SK-N-SH (cell line): ENCODE measurements around the gene SNRPB2. TPM values are rescaled to one million over a fixed set of nuclear protein-coding genes. Genes with fewer than 3 reads are reported as not detected.

ENCODE experiments used
- CTCF ChIA-PET: fragments of 300-600, 350-600 bp; formaldehyde crosslinking; extraction: SDS; loops from one replicate; lab custom pipeline; 2021; lab: Yijun Ruan, JAX
- POLR2A ChIA-PET: fragments of 350-600 bp; sonication (Branson Sonifier 250); formaldehyde crosslinking; extraction: SDS; loops from one replicate; lab custom pipeline; 2020; ENCODE audit warnings: antibody characterized with exemption, inconsistent platforms; lab: Yijun Ruan, JAX
- DNase-seq: peaks from one replicate; pipeline ENCODE4 v3.0.0; 2012
- H2AFZ ChIP-seq: fragments of 200-600 bp; sonication (generic); 2 replicates; pipeline ENCODE4 v1.8.1; 2016; ENCODE audit warnings: antibody characterized with exemption, mild to moderate bottlenecking, low read depth
- H3F3A ChIP-seq: fragments of 200-600 bp; sonication (generic); replicated peaks from 2 replicates; pipeline ENCODE3; 2016; ENCODE audit warnings: antibody characterized with exemption, mild to moderate bottlenecking; ENCODE audit not compliant: insufficient read depth
- H3K27ac ChIP-seq, 2 experiments: fragments of 200-500 bp in 1 of 2; fragments of 200-600 bp in 1 of 2; sonication (Bioruptor generic) in 1 of 2; sonication (generic), shearing (Covaris generic) in 1 of 2; 2 replicates each; pipeline versions ENCODE4 v1.5.1 to v1.6.1; 2014 to 2016; ENCODE audit warnings: low read depth in 2 of 2, inconsistent platforms in 1 of 2, low read length in 1 of 2, mild to moderate bottlenecking in 1 of 2, mixed read lengths in 1 of 2
- H3K27me3 ChIP-seq: fragments of 200-600 bp; sonication (generic), shearing (Covaris generic); 2 replicates; pipeline ENCODE4 v1.6.1; 2016; ENCODE audit warnings: mixed run types; ENCODE audit not compliant: insufficient read depth
- H3K36me3 ChIP-seq, 2 experiments: fragments of 200-500 bp in 1 of 2; fragments of 200-600 bp in 1 of 2; sonication (Bioruptor generic) in 1 of 2; sonication (generic) in 1 of 2; replicated peaks in 1 of 2; 2 replicates each; pipeline versions ENCODE3 to v1.5.1; 2014 to 2016; ENCODE audit warnings: low read length in 1 of 2, mild to moderate bottlenecking in 1 of 2; ENCODE audit not compliant: insufficient read depth in 2 of 2, control insufficient read depth in 1 of 2
- H3K4me1 ChIP-seq, 2 experiments: fragments of 200-500 bp in 1 of 2; fragments of 200-600 bp in 1 of 2; sonication (Bioruptor generic) in 1 of 2; sonication (generic), shearing (Covaris generic) in 1 of 2; 2 replicates each; pipeline versions ENCODE4 v1.5.1 to v1.6.1; 2014 to 2016; ENCODE audit warnings: low read depth in 1 of 2, low read length in 1 of 2, mixed run types in 1 of 2; ENCODE audit not compliant: insufficient read depth in 2 of 2, control insufficient read depth in 1 of 2
- H3K4me2 ChIP-seq: fragments of 200-600 bp; sonication (generic), shearing (Covaris generic); 2 replicates; pipeline ENCODE4 v1.6.1; 2017; ENCODE audit warnings: mixed run types
- H3K4me3 ChIP-seq, 2 experiments: fragments of 200-500 bp in 1 of 2; fragments of 200-600 bp in 1 of 2; sonication (Bioruptor generic) in 1 of 2; sonication (generic), shearing (Covaris generic) in 1 of 2; 2 replicates each; pipeline versions ENCODE4 v1.5.1 to v1.8.1; 2014 to 2016; ENCODE audit warnings: low read depth in 2 of 2, inconsistent platforms in 1 of 2, low read length in 1 of 2, mild to moderate bottlenecking in 1 of 2, mixed read lengths in 1 of 2, moderate library complexity in 1 of 2
- H3K79me2 ChIP-seq: fragments of 200-600 bp; sonication (generic); 2 replicates; pipeline ENCODE4 v1.8.1; 2017; ENCODE audit warnings: mild to moderate bottlenecking; ENCODE audit not compliant: insufficient read depth
- H3K9ac ChIP-seq: fragments of 200-600 bp; sonication (generic); 2 replicates; pipeline ENCODE4 v1.6.1; 2017; ENCODE audit warnings: mixed run types
- H3K9me2 ChIP-seq: fragments of 200-600 bp; sonication (generic); 2 replicates; pipeline ENCODE4 v1.6.1; 2017; ENCODE audit warnings: mixed run types
- H3K9me3 ChIP-seq: fragments of 200-600 bp; sonication (generic); 2 replicates; pipeline ENCODE4 v1.6.1; 2017; ENCODE audit warnings: mixed run types, mild to moderate bottlenecking, moderate library complexity
- H4K20me1 ChIP-seq: fragments of 200-600 bp; sonication (generic); 2 replicates; pipeline ENCODE4 v1.6.1; 2017; ENCODE audit warnings: mild to moderate bottlenecking, mixed run types; ENCODE audit not compliant: insufficient read depth
- FOSL2 ChIP-seq: IDR thresholded peaks from 2 replicates; pipeline ENCODE4 v1.4.0; 2012; ENCODE audit warnings: low read depth, mild to moderate bottlenecking, moderate library complexity, borderline replicate concordance
- FOXJ3 ChIP-seq: sonication (generic); formaldehyde crosslinking; IDR thresholded peaks from 2 replicates; pipeline ENCODE4 v1.5.1; 2020; ENCODE audit warnings: mild to moderate bottlenecking, missing genetic modification reagents
- JUND ChIP-seq: IDR thresholded peaks from 2 replicates; pipeline ENCODE4 v1.4.0; 2012
- MXI1 ChIP-seq: IDR thresholded peaks from 2 replicates; pipeline ENCODE4 v1.6.1; 2012; ENCODE audit warnings: mild to moderate bottlenecking, low read depth, low read length, improper control_type of control experiment
- NRF1 ChIP-seq: IDR thresholded peaks from 2 replicates; pipeline ENCODE4 v1.6.1; 2012; ENCODE audit warnings: low read depth, mild to moderate bottlenecking, low read length
- PBX3 ChIP-seq: IDR thresholded peaks from 2 replicates; pipeline ENCODE4; 2012
- POLR2AphosphoS5 ChIP-seq: IDR thresholded peaks from 2 replicates; pipeline ENCODE4 v1.6.1; 2012; ENCODE audit warnings: low read depth, low read length
- RCOR1 ChIP-seq: fragments of 150-350 bp; IDR thresholded peaks from 2 replicates; pipeline ENCODE4 v1.6.1; 2017; ENCODE audit warnings: antibody characterized with exemption, low read length
- RXRA ChIP-seq: IDR thresholded peaks from 2 replicates; pipeline ENCODE4 v1.4.0; 2012; ENCODE audit warnings: low read depth, mild to moderate bottlenecking, borderline replicate concordance
- SMC3 ChIP-seq: IDR thresholded peaks from 2 replicates; pipeline ENCODE4 v1.6.1; 2012; ENCODE audit warnings: low read depth, low read length, improper control_type of control experiment
- TAF1 ChIP-seq: IDR thresholded peaks from 2 replicates; pipeline ENCODE4 v1.6.1; 2012; ENCODE audit warnings: low read depth, mild to moderate bottlenecking, low read length, moderate library complexity, borderline replicate concordance
- YY1 ChIP-seq: IDR thresholded peaks from 2 replicates; pipeline ENCODE4 v1.4.0; 2012; ENCODE audit warnings: low read depth, mild to moderate bottlenecking
- ZBTB33 ChIP-seq: IDR thresholded peaks from 2 replicates; pipeline ENCODE4 v1.4.0; 2012; ENCODE audit warnings: low read depth, borderline replicate concordance
- WGBS: methylation state at CpG from one replicate; pipeline ENCODE4 v1.1.6; 2017; ENCODE audit warnings: low lambda C conversion rate; 5-methylcytosine and 5-hydroxymethylcytosine counted together
- polyA plus RNA-seq, 3 experiments: library from polyadenylated mRNA; depleted of rRNA; stranded (reverse); fragments of >200 nt; gene quantifications; 2 replicates each; pipeline ENCODE4 v1.2.3, GENCODE V29; 2012
- TF ChIP-seq, protein P1 (sequence below): fragments of 150-350 bp; IDR thresholded peaks from 2 replicates; pipeline ENCODE4 v1.6.1; 2017; ENCODE audit warnings: antibody characterized with exemption, low read length, low read depth, borderline replicate concordance
- TF ChIP-seq, protein P2 (sequence below): fragments of 200-600 bp; sonication (generic); IDR thresholded peaks from 2 replicates; pipeline ENCODE4 v1.6.1; 2017; ENCODE audit warnings: antibody characterized with exemption, mild to moderate bottlenecking, moderate library complexity

The SNRPB2 gene
- polyA plus RNA-seq, 1 of the 3 experiments (the other 2 are of a cell fraction): 46.6 TPM

DNA sequence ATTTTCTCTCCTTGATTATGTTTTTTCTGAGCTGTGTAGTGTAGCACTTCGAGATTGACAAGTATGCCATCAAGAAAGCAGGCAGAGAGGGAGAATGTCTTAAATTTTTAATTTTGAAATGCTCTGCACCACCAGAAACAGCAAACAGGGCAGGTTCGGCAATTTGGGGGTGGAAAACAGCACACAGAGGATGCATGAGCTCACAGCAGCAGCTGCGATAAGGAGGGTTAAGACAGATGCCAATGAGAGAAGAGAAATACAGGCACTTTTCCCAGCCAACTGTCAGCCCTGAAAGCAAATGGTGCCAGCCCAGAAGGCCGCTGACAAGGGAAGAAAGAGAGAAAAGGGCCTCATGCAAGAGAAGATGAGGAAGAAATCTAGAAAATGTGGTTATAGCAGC, 15.1 kb upstream of the SNRPB2 start (continued):
- TF ChIP-seq PBX3 (no peak), POLR2AphosphoS5 (no peak), RCOR1 (no peak), FOXJ3 (CRISPR knock-in tag) (no peak), RXRA (no peak), SMC3 (no peak), MXI1 (no peak), JUND (no peak)
- TF ChIP-seq, protein P1, sequence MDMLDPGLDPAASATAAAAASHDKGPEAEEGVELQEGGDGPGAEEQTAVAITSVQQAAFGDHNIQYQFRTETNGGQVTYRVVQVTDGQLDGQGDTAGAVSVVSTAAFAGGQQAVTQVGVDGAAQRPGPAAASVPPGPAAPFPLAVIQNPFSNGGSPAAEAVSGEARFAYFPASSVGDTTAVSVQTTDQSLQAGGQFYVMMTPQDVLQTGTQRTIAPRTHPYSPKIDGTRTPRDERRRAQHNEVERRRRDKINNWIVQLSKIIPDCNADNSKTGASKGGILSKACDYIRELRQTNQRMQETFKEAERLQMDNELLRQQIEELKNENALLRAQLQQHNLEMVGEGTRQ: no peak

DNA sequence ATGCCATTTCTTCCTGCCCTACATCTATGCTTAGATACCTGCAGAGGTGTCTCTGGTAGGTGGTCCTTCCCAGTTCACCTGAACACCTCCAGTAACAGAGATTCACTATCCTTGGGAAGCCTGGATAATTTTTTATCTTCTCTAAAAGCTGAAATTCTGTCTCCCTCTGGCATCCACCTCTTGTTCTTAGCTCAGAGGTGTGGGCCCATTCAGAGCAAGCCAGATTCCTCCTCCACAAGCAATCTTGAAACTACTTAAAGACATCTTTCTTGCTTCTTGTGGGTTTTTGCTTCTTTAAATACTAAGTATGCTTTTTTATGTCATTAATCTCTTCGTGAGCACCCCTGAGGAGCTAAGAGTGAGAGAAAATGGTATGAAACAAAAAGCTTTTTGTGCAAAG, 10.4 kb upstream of the SNRPB2 start:
- Histone ChIP-seq H3K9me3 (no peaks in the 10 kb centered on the region), H3K9me2 (no peaks in the 10 kb centered on the region), H3K9ac (no peak overlapping the region), H4K20me1 (no peaks in the 10 kb centered on the region), H3K27ac (no peak overlapping the region), H3K79me2 (no peaks in the 10 kb centered on the region), H3F3A (no peaks in the 10 kb centered on the region), H3K4me2 (no peak overlapping the region), H3K4me1 (no peaks in the 10 kb centered on the region), H3K4me3 (no peak overlapping the region), H3K27me3 (no peaks in the 10 kb centered on the region; the same call in 1 of the 2 replicates), H2AFZ (no peak overlapping the region), H3K36me3 (no peaks in the 10 kb centered on the region)
- WGBS: 8% methylated on average over 1 of the region's 1 CpG
- ChIA-PET POLR2A (no interaction called here), CTCF (interaction anchor here (0.6 kb wide), 1 partner anchor 1003 kb away, joined by 3 read pairs; no protein-coding TSS in a partner anchor)
- TF ChIP-seq SMC3 (no peak), FOSL2 (no peak), JUND (no peak), ZBTB33 (no peak), TAF1 (no peak), YY1 (no peak), NRF1 (no peak), MXI1 (no peak), FOXJ3 (CRISPR knock-in tag) (no peak)
- TF ChIP-seq, protein P2, sequence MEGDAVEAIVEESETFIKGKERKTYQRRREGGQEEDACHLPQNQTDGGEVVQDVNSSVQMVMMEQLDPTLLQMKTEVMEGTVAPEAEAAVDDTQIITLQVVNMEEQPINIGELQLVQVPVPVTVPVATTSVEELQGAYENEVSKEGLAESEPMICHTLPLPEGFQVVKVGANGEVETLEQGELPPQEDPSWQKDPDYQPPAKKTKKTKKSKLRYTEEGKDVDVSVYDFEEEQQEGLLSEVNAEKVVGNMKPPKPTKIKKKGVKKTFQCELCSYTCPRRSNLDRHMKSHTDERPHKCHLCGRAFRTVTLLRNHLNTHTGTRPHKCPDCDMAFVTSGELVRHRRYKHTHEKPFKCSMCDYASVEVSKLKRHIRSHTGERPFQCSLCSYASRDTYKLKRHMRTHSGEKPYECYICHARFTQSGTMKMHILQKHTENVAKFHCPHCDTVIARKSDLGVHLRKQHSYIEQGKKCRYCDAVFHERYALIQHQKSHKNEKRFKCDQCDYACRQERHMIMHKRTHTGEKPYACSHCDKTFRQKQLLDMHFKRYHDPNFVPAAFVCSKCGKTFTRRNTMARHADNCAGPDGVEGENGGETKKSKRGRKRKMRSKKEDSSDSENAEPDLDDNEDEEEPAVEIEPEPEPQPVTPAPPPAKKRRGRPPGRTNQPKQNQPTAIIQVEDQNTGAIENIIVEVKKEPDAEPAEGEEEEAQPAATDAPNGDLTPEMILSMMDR: no peak
- DNase-seq: no peak
